Suprapubic skin (tissue), 4 donors: ENCODE measurements around the gene PFKFB2.
"Not testable (repeated sequence)": the region's sequence is repeated elsewhere in the genome, so short reads cannot be mapped to it uniquely, and the experiment has no call there.

ENCODE experiments used
- POLR2A ChIP-seq, 2 donors: fragments of 450-650 bp; IDR thresholded peaks; one replicate each; pipeline ENCODE4 v1.6.1; 2017; ENCODE audit warnings: antibody characterized with exemption in 2 of 2, mild to moderate bottlenecking in 2 of 2, moderate library complexity in 2 of 2
- POLR2AphosphoS5 ChIP-seq, 3 donors: sonication (generic); formaldehyde crosslinking; IDR thresholded peaks; one replicate each; pipeline ENCODE4 v1.6.1; 2017; ENCODE audit warnings: antibody characterized with exemption in 3 of 3
- TF ChIP-seq, protein P1 (sequence below), 2 donors: fragments of 200-600 bp in 1 of 2; fragments of 450-650 bp in 1 of 2; sonication (generic) in 1 of 2; IDR thresholded peaks; one replicate each; pipeline ENCODE4 v1.5.1; 2016 to 2019; ENCODE audit warnings: antibody characterized with exemption in 2 of 2, mild to moderate bottlenecking in 1 of 2, moderate library complexity in 1 of 2

DNA sequence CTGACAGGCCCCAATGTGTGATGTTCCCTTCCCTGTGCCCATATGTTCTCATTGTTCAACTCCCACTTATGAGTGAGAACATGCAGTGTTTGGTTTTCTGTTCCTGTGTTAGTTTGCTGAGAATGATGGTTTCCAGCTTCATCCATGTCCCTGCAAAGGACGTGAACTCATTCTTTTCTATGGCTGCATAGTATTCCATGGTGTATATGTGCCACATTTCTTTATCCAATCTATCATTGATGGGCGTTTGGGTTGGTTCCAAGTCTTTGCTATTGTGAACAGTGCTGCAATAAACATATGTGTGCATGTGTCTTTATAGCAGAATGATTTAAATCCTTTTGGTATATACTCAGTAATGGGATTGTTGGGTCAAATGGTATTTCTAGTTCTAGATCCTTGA lies 11.7 kb upstream of the PFKFB2 start:
- TF ChIP-seq, protein P1, sequence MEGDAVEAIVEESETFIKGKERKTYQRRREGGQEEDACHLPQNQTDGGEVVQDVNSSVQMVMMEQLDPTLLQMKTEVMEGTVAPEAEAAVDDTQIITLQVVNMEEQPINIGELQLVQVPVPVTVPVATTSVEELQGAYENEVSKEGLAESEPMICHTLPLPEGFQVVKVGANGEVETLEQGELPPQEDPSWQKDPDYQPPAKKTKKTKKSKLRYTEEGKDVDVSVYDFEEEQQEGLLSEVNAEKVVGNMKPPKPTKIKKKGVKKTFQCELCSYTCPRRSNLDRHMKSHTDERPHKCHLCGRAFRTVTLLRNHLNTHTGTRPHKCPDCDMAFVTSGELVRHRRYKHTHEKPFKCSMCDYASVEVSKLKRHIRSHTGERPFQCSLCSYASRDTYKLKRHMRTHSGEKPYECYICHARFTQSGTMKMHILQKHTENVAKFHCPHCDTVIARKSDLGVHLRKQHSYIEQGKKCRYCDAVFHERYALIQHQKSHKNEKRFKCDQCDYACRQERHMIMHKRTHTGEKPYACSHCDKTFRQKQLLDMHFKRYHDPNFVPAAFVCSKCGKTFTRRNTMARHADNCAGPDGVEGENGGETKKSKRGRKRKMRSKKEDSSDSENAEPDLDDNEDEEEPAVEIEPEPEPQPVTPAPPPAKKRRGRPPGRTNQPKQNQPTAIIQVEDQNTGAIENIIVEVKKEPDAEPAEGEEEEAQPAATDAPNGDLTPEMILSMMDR (IDR thresholded peaks at IDR 0.05): not testable (repeated sequence)
- not testable (repeated sequence) for TF ChIP-seq POLR2AphosphoS5, POLR2A (IDR thresholded peaks at IDR 0.05)
